ENCODE data around the gene INSIG2.

The INSIG2 gene

GRCh38 chr2:118102433-118103082, 14.3 kb downstream of the INSIG2 start:
- no peak for DNase-seq

DNA sequence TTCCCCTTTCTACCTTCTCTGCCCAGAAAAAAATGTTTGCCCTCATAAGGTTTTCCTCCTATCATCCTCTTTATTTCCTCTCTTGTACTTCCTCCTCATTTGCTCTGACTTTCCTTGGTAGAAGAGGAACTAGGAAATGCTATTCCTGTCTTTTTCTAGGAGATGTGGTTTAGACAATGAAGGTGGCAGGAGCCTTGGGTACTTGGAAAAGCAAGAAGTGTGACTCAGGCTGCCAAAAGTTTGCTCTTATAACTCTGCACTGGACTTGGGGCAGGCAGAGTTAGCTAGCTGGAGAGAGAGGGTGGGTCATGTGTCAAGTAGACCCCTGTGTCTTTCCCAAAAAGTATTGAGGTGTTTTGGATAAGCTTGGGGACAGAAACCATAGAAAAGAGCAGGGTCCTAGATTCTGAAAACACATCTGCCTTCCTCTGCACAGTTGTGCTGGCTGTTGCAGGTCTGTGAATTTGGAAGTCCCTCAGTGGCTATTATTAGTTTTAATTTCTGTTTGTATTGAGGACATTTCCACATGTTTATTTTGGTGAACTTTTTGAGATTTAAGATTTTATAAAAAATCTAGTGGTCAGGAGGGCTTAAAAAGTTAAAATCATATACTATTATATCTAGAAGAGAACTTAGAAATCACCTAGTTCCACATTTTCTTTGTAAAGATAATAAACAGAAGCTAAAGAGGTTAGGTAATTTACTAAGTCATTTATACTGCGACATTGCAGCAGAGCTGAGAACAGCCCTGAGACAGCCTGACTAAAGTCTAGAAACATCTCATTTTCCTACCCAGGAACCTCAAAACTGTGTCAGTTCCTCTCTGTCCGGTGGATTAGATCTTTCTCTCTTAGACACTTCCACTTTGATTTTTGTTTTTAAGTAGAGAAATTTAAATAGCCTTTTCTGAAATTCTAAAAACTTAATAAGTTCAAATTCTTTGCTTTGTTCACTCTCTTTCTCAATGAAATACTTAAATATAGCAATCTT, 16.0 kb downstream of the INSIG2 start:
- DNase-seq, result no peak

DNA sequence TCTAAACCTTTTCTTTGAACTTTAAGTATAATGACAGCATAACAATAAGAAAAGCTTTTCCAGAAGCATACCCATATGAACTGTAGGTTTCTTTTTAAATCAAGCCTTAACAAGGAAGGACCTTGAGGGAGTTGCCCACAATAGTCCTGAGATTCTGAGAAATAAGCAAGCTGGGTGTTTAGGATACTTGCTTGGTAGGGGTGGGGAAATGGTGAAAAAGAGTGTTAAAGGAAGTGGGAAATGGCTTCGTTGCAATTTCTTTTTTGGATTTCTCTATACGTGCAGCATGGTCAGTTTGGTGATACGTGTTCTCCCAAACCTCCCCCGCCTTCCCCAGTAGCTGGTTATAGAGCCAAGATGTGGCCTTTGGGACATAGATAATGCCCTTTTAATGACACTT, 17.2 kb downstream of the INSIG2 start:
- DNase-seq, result no peak

- no peak for DNase-seq
Observed at GRCh38 chr2:118106926-118107325, 18.7 kb downstream of the INSIG2 start.

DNA sequence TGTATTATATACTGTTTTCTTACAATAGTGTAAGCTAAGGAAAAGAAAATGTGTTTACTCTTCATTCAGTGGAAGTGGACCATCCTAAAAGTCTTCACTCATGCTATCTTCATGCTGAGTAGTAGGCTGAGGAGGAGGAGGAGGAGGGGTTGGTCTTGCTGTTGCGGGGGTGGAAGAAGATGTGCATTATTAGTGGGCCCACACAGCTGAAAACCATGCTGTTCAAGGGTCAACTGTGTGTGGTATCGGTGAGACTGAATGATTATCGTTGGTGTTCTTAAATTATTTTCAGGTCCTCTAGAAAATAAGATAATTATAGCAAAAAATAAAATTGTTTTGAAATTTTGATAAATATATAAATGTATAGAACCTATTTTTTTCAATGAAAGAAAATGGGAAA, 22.0 kb downstream of the INSIG2 start:
- no peak for DNase-seq

- no peak for DNase-seq
Observed at GRCh38 chr2:118110991-118111390, 22.7 kb downstream of the INSIG2 start.

- DNase-seq, result no peak
Observed at GRCh38 chr2:118112771-118113334, 24.6 kb downstream of the INSIG2 start.

DNA sequence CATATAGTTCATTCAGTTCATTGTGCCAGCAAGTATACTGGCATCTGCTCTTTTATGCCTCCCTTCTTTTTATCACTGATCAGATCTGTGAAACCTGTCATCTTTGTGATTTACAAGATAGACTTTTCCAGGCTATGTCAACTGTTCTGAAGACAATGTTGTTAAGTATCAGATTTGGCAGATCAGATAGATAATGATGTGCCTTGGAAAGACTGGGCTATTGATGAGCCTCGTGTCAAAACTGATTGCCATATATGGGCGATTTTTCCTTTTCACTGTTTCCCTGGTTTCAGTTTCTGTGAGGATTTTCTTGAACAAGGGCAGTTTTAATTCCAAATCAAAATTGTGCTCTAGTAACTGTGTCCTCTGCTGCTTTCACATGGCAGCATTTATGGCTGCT, 26.6 kb downstream of the INSIG2 start:
- DNase-seq, result no peak

DNA sequence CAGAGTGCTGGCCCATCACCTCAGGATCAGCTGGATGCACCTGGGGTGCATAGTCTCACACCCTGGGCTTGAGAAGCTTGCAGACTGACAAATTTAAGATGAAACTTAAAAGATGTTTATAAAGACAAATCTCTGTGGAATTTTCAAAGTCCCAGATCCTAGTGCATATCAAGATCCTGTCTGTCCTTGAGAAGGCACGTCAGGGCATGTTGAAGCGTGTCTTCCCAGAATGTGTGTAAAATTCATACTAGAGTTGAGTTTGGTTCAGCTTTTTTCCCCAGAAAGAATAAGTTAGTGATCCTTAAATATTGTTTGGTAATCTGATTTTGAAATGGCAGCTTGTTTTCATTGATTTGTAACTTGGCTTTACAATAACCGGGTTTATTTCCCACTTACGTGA, 27.5 kb downstream of the INSIG2 start:
- no peak for DNase-seq

DNA sequence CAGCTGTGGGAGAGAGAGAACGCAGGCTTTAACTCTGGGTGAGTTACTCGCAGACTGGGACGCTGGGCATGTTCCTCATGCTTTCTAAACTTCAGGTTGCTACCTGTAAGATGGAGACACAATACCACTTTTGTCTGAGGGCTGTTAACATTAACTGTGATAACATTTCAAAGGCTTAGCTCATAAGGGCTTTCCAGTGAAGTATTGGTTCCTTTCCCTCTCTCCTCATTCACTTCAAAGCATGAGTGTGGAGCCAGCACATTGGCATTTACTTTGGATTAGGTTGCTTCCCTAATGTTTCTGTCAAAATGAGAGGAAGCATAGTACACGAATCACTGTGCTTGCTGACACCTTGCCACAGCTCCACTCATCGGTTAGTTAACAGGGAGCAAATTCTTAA, 30.2 kb downstream of the INSIG2 start:
- DNase-seq, result no peak

GRCh38 chr2:118119158-118119727, 31.0 kb downstream of the INSIG2 start:
- no peak for DNase-seq

- no peak for DNase-seq
Observed at GRCh38 chr2:118119761-118120400, 31.6 kb downstream of the INSIG2 start.

DNA sequence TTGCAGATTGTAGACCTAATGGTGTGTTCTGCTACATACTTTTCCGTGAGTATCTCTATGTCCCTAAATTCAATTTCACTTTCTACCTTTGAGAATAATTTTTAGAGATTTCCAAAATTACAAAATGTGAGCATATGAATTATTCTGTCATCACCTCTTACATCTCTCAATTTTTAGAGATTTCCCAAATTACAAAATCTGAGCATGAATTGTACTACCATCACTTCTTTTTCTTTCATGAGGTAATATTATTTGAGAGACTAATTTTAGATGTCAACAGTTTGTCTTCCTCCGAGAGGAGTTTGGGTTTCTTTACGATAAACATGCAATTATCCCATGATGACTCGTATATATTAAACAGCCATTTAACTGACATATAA, 32.1 kb downstream of the INSIG2 start:
- DNase-seq, result no peak

- DNase-seq, result no peak
Observed at GRCh38 chr2:118121101-118121500, 32.8 kb downstream of the INSIG2 start.

GRCh38 chr2:118121986-118122524, 33.8 kb downstream of the INSIG2 start:
- no peak for DNase-seq

GRCh38 chr2:118122594-118123281, 34.5 kb downstream of the INSIG2 start:
- no peak for DNase-seq

- no peak for DNase-seq
Observed at GRCh38 chr2:118123561-118124232, 35.4 kb downstream of the INSIG2 start.

DNA sequence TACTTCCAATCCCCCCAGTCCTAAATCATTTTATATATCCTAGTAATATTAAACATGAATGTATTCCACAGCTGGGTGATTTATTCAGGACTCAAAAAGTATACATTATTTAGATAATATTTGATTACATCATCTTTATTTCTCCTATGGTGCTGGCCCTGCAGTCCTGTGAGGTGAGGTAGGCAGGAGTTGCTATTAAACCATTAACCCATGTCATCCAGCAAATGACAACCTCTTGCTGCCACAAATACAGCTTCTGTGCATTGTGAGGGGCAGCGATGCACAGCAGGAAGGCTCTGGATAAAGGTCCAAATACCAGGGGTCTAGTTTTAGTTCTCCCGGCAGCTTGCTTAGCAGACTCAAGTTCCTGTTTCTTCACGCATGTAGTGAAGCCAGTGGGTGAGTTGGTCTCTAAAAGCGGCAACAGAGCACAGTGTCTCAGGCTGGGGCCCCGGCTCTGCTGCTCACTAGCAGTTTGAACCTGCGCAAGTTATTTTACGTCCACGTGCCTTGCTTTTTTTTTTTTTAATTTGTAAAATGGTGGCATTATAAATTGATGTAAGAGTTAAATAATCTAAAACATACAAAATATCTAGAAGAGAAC, 36.1 kb downstream of the INSIG2 start:
- DNase-seq, result no peak

DNA sequence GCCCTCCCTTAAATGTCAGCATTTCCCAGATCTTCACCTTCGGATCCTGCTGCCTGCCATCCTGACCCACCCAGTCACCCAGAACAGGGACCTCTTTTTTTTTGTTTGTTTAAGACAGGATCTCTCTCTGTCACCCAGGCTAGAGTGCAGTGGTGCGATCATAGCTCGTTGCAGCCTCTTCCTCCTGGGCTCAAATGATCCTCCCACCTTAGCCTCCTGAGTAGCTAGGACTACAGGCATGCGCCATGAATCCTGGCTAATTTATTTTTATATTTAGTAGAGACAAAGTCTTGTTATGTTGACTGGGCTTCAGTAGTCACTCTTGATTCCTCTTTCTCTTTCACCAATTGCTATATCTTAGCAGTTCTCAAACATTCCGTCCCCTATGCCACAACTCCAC, 39.0 kb downstream of the INSIG2 start:
- DNase-seq, result no peak

DNA sequence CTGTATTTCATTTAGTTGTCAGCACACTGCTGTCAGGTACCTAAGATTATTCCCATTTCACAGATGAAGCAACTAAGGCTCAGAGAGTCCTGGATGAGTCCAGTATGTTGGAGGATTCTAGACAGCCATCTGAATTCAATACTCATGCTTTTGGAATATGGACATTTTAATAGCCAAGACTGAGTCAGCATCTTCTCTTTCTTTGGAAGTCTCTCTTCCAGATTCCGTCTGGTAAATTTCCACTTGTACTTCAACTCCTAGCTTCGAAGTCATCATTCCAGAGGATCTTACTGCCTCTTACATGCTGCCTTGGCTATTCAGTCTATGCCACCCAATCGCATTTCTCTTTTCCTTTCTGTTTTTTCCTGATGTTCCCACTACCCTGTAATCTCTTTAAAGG, 40.6 kb downstream of the INSIG2 start:
- no peak for DNase-seq

GRCh38 chr2:118130385-118130784, 42.1 kb downstream of the INSIG2 start:
- no peak for DNase-seq
